ENCODE data around the gene TMEM86B.

DNA sequence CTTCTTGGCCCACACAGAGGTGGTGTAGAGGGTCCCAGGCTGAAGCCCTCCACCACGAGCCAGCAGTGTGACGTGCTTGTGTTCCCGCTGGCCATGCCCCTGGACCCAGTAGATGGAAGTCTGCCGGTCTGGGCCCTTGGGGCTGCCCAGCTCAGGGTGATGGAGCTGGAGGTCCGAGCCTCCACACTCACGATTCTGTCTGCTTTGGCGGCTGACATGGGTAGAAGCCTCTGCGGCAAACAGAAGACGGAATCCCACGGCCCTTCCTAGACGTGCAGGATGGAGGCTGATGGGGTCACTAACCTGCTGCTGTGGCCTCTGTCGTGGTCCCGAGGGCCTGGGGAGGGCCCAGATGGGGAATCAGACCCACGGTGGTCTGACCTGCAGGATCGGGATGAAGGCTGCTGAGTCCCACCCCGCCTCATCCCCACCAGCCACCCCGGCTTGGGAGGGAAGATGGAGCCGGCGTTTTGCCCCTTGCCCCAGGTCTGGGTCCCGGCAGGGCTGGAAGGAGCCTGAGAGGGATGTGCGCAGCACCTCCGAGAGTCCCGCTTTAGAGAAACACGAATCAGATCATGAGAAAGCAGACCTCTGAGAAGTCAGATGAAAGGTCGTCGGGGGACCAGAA is 4.4 kb downstream of the TMEM86B start:
- TF ChIP-seq, protein P1, sequence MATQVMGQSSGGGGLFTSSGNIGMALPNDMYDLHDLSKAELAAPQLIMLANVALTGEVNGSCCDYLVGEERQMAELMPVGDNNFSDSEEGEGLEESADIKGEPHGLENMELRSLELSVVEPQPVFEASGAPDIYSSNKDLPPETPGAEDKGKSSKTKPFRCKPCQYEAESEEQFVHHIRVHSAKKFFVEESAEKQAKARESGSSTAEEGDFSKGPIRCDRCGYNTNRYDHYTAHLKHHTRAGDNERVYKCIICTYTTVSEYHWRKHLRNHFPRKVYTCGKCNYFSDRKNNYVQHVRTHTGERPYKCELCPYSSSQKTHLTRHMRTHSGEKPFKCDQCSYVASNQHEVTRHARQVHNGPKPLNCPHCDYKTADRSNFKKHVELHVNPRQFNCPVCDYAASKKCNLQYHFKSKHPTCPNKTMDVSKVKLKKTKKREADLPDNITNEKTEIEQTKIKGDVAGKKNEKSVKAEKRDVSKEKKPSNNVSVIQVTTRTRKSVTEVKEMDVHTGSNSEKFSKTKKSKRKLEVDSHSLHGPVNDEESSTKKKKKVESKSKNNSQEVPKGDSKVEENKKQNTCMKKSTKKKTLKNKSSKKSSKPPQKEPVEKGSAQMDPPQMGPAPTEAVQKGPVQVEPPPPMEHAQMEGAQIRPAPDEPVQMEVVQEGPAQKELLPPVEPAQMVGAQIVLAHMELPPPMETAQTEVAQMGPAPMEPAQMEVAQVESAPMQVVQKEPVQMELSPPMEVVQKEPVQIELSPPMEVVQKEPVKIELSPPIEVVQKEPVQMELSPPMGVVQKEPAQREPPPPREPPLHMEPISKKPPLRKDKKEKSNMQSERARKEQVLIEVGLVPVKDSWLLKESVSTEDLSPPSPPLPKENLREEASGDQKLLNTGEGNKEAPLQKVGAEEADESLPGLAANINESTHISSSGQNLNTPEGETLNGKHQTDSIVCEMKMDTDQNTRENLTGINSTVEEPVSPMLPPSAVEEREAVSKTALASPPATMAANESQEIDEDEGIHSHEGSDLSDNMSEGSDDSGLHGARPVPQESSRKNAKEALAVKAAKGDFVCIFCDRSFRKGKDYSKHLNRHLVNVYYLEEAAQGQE (IDR thresholded peaks at IDR 0.05; ENCODE audit: insufficient read depth in 1 of 2, low read depth in 2 of 2, low read length in 1 of 2), result no peak
- TF ChIP-seq, protein P2, sequence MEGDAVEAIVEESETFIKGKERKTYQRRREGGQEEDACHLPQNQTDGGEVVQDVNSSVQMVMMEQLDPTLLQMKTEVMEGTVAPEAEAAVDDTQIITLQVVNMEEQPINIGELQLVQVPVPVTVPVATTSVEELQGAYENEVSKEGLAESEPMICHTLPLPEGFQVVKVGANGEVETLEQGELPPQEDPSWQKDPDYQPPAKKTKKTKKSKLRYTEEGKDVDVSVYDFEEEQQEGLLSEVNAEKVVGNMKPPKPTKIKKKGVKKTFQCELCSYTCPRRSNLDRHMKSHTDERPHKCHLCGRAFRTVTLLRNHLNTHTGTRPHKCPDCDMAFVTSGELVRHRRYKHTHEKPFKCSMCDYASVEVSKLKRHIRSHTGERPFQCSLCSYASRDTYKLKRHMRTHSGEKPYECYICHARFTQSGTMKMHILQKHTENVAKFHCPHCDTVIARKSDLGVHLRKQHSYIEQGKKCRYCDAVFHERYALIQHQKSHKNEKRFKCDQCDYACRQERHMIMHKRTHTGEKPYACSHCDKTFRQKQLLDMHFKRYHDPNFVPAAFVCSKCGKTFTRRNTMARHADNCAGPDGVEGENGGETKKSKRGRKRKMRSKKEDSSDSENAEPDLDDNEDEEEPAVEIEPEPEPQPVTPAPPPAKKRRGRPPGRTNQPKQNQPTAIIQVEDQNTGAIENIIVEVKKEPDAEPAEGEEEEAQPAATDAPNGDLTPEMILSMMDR (IDR thresholded peaks at IDR 0.05), result no peak
- TF ChIP-seq POLR2AphosphoS5 (IDR thresholded peaks at IDR 0.05; ENCODE audit: low read depth, low read length), result no peak; the same call in 1 of the 2 replicates
